Stimulated activated CD4-positive, alpha-beta T cell treated with anti-CD3 and anti-CD28 coated beads, Interleukin-4, amount 100 ng/mL, for 48 hours (primary cell): ENCODE results near the gene CEBPG.

Experiments used
- DNase-seq, 2 donors: peaks; one replicate each; pipeline ENCODE4 v3.0.0-alpha.2; 2020; ENCODE audit warnings: low read depth in 2 of 2

CEBPG gene

DNA sequence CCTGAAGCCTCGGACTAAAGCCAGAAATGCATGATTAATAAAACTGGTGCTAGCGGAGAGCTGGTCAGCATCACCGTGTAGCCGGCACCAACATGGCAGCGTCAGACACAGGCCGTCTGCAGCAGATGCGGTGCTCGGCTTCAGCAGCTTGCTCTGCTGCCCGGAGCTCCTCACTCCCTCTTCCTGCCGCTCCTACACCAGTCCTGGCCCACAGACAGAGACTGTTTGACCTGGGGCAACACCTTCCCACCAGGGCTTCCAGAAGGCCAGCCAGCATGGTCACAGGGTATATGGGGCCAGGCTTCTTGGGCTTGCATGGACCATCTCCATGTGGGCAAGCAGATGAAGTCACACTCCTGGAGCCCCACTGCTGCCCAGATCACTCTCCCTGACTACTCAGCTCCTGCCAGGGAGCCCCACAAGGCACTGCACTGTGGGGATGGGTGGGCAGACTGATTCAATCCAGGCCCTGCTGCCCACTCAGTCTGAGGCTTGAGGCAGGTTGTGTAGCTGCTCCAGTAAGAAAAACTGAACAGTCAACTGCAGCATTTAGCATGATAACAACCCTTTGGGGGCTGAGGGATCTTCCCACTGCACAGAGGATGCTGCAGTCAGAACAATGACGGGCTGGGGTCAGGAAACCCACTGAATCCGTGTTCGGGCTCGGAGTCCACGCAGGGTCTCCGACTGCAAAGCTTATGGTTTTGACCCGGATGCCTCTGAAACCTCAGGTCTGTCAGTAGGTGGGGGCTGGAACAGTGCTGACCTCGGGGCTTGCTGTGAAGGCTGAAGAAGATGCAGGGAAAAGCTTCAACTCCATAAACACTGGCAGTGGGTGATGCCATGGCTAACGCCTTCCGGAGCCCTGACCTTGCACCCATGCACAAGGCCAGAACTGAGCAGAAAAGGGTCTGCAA is 45.6 kb downstream of the CEBPG start:
- DNase-seq = no peak

- DNase-seq = no peak
Observed at GRCh38 chr19:33419788-33420130, 46.2 kb downstream of the CEBPG start.

DNA sequence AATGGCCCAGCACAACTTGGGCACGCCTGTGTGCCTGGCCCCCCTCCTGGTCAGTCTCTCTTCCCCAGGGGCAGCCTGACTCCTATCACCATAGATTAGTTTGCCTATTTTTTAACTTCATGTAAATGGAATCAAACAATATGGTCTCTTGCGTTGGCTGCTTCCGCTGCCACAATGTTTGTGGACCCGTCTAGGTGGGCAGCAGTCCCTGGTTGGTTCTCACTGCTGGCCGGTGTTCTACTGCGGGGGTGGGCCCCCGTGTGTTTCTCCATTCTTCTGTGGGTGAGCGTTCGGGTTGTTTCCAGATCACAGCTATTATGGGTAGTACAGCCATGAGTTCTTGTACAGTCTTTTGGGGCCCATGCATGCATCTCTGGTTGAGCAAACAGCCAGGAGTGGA is 47.3 kb downstream of the CEBPG start:
- DNase-seq = no peak

DNA sequence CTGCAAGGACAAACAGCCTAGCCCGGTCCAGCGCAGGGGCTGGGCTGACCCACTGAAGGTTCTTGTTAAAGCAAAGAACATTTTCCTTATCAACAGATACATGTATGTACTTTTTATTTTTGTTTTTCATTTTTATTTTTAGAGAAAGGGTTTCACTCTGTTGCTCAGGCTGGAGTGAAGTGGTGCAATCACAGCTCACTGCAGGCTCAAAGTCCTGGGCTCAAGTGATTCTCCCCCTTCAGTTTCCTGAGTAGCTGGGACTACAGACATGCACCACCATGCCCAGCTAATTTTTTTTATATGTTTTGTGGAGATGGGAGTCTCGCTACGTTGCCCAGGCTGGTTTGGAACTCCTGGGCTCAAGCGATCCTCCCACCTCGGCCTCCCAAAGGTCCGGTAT is 47.9 kb downstream of the CEBPG start:
- no peak for DNase-seq

GRCh38 chr19:33422369-33423180 is 49.1 kb downstream of the CEBPG start:
- no peak for DNase-seq

GRCh38 chr19:33424181-33424580 is 50.7 kb downstream of the CEBPG start:
- no peak for DNase-seq

- DNase-seq = no peak
Observed at GRCh38 chr19:33426621-33427361, 53.3 kb downstream of the CEBPG start.

- DNase-seq = no peak
Observed at GRCh38 chr19:33427801-33428626, 54.5 kb downstream of the CEBPG start.

GRCh38 chr19:33428627-33429125 is 55.2 kb downstream of the CEBPG start:
- DNase-seq = no peak

DNA sequence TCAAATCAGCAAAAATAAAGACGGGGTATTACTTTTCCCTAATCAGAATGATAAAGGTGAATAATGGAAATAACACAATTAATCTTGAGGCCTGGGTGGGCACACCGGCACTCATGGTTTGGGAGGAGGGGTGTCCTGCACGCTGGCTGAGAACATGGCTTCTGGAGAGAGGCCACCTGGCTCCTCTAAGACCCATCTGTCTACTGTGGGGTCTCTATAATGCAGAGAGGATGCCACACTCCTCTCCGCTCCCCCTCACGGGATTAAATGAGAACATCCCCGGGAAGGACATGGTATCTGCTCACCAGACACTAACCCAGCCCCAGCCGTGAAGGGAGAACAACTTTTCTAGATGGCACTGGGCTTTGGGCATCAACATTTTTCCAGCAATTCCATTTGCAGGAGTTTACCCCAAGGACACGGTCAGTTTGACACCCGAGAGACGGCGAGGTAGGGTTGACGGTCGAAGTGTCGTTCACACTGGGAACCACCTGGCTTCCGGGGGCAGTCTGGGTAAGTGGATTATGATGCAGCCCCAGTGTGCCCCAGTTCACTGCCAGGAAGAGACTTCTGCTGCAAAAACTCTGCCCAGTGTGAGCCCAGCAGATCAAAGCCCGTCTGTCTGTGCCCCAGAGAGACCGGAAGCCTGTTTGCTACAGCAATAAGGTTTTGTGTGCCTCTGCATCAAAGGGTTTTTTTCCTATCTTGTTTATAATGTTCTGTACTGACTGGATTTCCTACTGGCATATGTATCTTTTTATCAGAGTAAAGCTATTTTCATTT is 56.6 kb downstream of the CEBPG start:
- no peak for DNase-seq

DNA sequence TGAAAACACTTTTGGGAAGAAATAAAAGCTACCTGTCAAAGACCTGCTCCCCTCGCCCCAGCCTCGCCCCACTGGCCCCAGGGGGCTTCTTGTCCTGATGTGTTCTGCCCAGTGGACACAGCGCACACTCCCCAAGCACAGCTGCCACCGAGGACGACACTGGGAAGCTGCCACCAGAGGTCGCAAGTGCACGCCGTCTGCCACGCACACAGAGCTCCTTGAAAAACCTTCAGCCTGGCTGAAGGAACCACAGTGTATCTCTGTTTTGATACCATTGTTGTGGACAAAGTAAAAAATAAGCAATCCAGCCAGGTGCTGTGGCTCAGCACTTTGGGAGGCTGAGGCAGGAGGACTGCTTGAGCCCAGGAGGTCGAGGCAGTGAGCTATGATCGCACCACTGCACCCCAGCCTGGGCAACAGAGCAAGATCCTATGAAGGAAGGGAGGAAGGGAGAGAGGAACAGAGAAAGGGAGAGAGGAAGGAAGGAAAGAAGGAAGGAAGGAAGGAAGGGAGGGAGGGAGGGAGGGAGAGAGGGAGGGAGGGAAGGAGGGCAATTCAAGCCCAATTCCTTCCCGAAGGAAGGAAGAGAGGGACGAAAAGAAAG is 57.3 kb downstream of the CEBPG start:
- peak; percentile 47 to 66 for DNase-seq

DNA sequence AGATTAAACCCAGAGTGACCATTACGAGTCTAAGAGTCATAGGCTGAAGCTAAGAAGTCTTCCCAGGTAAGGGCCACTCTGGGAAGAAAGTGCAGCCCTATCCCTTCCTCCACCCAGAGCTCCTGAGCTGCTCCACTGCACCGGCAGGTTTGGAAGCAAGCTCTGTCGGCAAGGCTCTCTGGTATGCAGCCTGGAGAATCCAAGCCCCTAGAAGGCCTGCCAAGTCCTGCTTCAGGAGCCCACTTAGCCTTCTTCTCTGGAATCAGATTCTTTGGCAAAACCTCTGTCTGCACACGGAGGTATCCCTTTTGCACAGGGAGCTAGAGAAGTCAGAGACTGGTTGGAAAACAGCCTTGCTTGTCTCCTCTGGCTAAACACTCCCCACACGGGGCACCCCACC is 58.5 kb downstream of the CEBPG start:
- DNase-seq = no peak
